Activated CD4-positive, alpha-beta T cell treated with anti-CD3 and anti-CD28 coated beads, Interleukin-2, Interleukin-6, amounts not matched to agents 100 ng/mL and 50 ng/mL, durations not matched to agents 16 hours and 8 hours (primary cell): ENCODE results near the gene ANGPTL3.

Experiments
- DNase-seq: peaks from one replicate; pipeline ENCODE4 v3.0.0-alpha.2; 2020

Gene ANGPTL3

GRCh38 chr1:62628506-62628905, 31.2 kb downstream of the ANGPTL3 start:
- no peak for DNase-seq

GRCh38 chr1:62637392-62638105, 40.2 kb downstream of the ANGPTL3 start:
- peak; percentile 3 for DNase-seq

GRCh38 chr1:62643283-62643682, 46.0 kb downstream of the ANGPTL3 start:
- no peak for DNase-seq

GRCh38 chr1:62652387-62652786, 55.1 kb downstream of the ANGPTL3 start:
- no peak for DNase-seq

GRCh38 chr1:62654744-62655143, 57.4 kb downstream of the ANGPTL3 start:
- no peak for DNase-seq
